ENCODE data around the gene C10orf90.

DNA sequence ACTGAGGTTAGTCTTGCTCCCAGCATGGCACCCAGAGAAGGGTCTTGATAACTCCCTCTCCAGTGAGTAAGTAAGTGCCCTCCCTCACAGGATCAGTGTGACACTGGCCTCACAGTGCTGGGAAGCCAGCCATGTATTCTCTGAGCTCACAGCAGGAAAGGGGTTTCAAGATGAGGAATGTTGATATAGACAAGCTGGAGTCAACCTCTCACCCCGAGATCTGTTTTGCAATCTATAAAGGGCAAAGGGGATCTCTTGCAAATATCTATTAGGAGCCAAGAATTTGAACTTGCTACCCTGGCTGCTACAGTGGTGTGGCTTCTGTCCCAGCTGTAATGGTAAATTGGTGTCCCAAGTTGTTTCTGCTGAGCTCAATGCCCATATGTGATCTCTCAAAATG, 212.0 kb downstream of the C10orf90 start:
- TF ChIP-seq, protein P1, sequence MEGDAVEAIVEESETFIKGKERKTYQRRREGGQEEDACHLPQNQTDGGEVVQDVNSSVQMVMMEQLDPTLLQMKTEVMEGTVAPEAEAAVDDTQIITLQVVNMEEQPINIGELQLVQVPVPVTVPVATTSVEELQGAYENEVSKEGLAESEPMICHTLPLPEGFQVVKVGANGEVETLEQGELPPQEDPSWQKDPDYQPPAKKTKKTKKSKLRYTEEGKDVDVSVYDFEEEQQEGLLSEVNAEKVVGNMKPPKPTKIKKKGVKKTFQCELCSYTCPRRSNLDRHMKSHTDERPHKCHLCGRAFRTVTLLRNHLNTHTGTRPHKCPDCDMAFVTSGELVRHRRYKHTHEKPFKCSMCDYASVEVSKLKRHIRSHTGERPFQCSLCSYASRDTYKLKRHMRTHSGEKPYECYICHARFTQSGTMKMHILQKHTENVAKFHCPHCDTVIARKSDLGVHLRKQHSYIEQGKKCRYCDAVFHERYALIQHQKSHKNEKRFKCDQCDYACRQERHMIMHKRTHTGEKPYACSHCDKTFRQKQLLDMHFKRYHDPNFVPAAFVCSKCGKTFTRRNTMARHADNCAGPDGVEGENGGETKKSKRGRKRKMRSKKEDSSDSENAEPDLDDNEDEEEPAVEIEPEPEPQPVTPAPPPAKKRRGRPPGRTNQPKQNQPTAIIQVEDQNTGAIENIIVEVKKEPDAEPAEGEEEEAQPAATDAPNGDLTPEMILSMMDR (IDR thresholded peaks at IDR 0.05) = no peak
- no peak for TF ChIP-seq EP300 (IDR thresholded peaks at IDR 0.05)

Measured in ovary (tissue), 3 donors.